ENCODE results near the gene TMEM260.
A peak's percentile ranks its signal among the peaks of the same experiment; 100 is the strongest.

Gene TMEM260

GRCh38 chr14:56630707-56631106 is 51.1 kb downstream of the TMEM260 start:
- DNase-seq (ENCODE audit: low read depth) = peak; percentile 79
- no peak overlapping the region for H3K4me3 ChIP-seq (ENCODE audit: low read depth, low read length)
- TF ChIP-seq, protein P1, sequence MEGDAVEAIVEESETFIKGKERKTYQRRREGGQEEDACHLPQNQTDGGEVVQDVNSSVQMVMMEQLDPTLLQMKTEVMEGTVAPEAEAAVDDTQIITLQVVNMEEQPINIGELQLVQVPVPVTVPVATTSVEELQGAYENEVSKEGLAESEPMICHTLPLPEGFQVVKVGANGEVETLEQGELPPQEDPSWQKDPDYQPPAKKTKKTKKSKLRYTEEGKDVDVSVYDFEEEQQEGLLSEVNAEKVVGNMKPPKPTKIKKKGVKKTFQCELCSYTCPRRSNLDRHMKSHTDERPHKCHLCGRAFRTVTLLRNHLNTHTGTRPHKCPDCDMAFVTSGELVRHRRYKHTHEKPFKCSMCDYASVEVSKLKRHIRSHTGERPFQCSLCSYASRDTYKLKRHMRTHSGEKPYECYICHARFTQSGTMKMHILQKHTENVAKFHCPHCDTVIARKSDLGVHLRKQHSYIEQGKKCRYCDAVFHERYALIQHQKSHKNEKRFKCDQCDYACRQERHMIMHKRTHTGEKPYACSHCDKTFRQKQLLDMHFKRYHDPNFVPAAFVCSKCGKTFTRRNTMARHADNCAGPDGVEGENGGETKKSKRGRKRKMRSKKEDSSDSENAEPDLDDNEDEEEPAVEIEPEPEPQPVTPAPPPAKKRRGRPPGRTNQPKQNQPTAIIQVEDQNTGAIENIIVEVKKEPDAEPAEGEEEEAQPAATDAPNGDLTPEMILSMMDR (IDR thresholded peaks at IDR 0.05; ENCODE audit: control insufficient read depth, extremely low read depth, insufficient read depth) = no peak

DNA sequence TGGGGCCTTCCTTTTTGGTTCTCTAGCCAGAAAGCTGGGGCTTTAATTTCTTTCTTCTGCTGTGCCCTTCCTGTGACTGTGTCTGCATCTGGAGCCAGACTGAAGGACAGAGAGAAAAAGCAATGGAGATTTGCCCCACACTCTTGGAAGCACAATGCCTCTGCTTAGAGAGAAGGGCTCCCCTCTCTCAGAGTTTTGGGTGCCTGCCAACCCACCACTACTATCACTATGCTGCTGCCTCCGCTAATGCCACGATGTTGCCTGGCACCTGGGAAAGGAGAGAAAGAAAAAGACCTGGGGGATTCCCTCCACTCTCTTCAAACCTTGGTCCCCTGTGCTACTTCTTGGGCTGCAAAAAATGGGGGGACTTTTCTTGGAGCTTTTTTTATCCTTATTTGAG is 52.6 kb downstream of the TMEM260 start:
- no peak overlapping the region for H3K4me3 ChIP-seq (ENCODE audit: low read depth, low read length)
- DNase-seq (ENCODE audit: low read depth) = no peak
- TF ChIP-seq, protein P1 (IDR thresholded peaks at IDR 0.05; ENCODE audit: control insufficient read depth, extremely low read depth, insufficient read depth) = no peak

DNA sequence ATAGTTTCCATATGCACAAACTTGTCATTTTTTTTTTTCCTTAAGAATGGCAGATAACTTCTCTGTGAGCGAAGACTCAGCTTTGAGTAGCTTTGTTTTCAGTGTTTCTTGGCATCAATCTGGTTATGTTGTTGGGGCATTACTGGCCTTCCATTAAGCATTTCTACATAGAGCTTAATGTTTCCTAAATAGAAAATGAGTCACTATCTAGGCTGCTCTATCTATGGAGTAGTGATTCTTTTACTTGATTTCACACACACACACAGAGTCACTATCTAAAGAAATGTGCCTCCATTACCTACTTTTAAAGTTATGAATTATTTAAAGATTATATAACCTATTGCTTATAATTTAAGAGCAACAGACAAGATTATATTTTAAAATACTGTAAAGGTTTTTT is 53.9 kb downstream of the TMEM260 start:
- DNase-seq (ENCODE audit: low read depth) = no peak
- H3K4me3 ChIP-seq (ENCODE audit: low read depth, low read length) = no peak overlapping the region
- TF ChIP-seq, protein P1 (IDR thresholded peaks at IDR 0.05; ENCODE audit: control insufficient read depth, extremely low read depth, insufficient read depth) = no peak

- TF ChIP-seq, protein P1 (IDR thresholded peaks at IDR 0.05; ENCODE audit: control insufficient read depth, extremely low read depth, insufficient read depth) = no peak
- no peak overlapping the region for H3K4me3 ChIP-seq (ENCODE audit: low read depth, low read length)
- DNase-seq (ENCODE audit: low read depth) = no peak
Observed at GRCh38 chr14:56635041-56635440, 55.4 kb downstream of the TMEM260 start.

GRCh38 chr14:56647493-56647892 is 67.9 kb downstream of the TMEM260 start:
- TF ChIP-seq, protein P1 (IDR thresholded peaks at IDR 0.05; ENCODE audit: control insufficient read depth, extremely low read depth, insufficient read depth) = no peak
- no peak for DNase-seq (ENCODE audit: low read depth)

DNA sequence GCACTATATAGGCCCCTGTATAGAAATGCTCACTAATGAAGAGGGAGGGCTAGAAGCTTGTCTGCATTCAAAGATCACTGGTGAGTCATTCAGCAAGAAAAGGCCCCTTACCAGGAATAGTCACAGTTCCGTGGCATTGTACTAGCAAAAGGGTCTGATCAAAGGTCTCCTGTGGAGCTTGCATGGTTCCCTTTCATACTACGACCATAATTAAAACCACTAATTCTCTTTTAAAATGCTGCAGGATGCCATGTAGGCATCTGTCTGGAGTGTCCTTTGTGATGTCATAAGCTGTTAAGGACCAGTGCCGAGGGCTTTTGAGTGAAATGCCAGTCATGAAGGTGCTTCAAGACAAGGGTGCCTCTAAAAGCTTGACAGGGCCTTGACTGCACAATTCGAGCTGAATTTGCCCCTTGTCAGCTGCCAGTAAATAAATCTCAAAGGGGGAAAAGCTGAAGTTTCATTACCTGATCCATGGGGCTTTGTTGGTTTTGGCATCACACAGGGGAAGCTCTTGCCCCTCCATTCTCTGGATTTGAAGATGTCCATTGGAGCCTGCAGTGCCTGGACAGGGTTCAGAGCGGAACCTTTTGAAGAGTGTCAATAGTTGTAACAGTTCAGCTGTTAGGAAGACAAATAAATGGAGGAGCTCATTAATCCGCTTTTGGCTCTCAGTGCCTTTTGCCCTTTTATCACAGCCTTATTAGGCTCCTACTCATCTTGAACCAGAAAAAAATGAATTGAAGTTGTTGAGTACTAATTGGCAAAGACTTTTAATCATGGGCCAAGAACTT is 69.1 kb downstream of the TMEM260 start:
- no peak overlapping the region for H3K4me3 ChIP-seq (ENCODE audit: low read depth, low read length)
- DNase-seq (ENCODE audit: low read depth) = peak; percentile 60
- TF ChIP-seq, protein P1 (IDR thresholded peaks at IDR 0.05; ENCODE audit: control insufficient read depth, extremely low read depth, insufficient read depth) = no peak

More at GRCh38 chr14:56647493-56647892, 67.9 kb downstream of the TMEM260 start:
- no peak overlapping the region for H3K4me3 ChIP-seq (ENCODE audit: low read depth, low read length)

DNA sequence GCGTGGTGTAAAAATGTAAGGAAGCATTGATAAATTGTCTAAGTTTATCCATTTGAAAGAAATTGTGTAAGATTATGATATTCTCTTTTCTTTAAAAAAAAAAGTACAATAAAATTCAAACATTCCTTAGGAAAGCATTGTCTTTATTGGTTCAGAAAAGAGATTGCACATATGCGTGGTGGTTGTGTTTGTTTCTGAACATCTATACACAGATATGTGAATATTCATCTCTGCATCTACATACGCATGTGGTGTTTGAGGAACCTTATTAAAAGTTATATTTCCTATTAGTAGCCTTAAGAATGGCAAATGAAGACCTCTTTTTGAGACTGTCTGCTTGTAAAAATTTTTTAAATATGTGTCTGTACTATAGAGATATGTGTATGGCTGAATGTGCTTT is 69.8 kb downstream of the TMEM260 start:
- H3K4me3 ChIP-seq (ENCODE audit: low read depth, low read length) = no peak overlapping the region
- no peak for DNase-seq (ENCODE audit: low read depth)
- TF ChIP-seq, protein P1 (IDR thresholded peaks at IDR 0.05; ENCODE audit: control insufficient read depth, extremely low read depth, insufficient read depth) = no peak

Measured in LNCaP clone FGC (cell line).